ENCODE measurements around the gene ADD3.
A peak's percentile ranks its signal among the peaks of the same experiment; 100 is the strongest.
"Not testable (repeated sequence)": the region's sequence is repeated elsewhere in the genome, so short reads cannot be mapped to it uniquely, and the experiment has no call there.

ADD3 gene

DNA sequence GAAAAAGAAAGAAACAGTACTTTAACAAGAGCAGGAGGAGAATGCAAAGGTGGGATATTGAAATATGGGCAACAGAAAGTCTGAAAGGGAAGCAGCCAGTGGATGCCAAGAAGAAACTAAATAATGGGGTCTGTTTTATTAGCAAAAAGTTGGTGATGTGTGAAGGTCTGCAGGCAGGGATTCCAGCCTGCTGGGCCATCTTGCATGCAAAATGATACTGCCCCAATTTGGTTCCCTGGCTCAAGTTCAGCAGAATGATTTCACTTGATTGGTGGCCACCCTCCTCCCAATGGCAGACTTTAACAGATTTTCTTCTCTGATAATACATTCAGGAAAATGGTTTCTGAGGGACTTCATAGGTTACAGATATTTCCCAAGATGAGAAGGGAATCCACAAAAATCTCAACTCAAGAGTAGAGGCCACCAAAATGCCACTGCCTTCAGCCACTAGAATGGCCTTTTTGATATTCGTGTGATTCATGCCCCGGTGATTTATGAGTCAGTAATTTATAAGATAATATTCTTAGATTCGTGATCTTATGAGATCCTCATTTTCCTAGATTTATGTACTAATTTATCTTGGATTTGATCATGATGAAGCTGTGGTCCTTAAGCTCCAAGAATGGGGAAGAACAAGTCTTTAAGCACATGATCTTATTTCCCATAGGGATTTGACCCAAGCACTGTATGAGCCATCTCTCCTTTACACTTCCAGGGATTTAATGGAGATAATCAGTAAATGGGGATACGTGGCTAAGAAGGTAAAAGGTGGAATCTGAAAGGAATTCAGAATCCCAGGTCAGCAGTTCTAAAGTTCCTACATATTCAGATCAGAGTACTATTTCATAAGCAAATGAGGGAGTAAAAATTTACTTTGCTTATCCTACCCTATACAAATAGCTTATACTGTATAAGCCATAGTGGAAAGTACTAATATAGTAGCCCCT, 32.3 kb upstream of the ADD3 start:
- DNase-seq (ENCODE audit: low read depth) = no peak

DNA sequence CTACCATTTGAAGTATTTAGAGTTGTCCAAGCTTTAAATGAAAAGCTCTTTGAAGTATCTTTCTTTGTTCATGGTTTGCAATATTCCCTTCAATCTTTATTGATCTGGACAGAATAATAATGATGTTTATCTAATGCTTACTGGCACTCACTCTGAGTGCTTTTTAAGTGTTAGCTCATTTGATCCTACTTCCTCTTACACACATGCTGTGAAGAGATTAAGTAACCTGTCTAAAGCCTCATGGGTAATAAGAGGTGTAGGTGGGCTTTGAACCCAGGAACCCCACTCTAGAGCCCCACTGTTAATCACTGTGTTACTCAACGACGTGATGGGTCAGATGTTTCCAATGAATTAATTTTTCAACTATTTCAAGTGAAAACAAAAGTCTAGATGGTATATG, 31.1 kb upstream of the ADD3 start:
- DNase-seq (ENCODE audit: low read depth) = no peak

DNA sequence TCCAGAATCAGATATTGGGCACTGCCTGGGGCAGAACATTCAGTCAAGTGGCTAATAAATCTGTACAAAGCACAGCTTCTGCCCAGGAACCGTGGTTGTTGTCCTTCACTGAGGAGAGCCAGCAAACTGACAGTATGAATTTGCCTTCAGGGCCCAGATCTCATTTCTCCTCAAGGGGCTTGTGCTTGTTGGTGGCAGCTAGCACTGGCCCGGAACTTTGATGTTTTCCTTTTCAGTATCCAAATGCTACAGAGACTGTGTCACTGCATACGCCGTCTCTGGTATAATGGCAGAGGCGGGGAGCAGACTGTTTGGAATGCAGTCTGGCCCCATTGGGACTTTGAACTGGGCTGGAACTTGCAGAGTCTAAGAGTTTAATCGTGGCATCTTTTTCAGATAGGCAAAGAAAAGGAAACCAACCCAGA, 30.4 kb upstream of the ADD3 start:
- no peak for DNase-seq (ENCODE audit: low read depth)

DNA sequence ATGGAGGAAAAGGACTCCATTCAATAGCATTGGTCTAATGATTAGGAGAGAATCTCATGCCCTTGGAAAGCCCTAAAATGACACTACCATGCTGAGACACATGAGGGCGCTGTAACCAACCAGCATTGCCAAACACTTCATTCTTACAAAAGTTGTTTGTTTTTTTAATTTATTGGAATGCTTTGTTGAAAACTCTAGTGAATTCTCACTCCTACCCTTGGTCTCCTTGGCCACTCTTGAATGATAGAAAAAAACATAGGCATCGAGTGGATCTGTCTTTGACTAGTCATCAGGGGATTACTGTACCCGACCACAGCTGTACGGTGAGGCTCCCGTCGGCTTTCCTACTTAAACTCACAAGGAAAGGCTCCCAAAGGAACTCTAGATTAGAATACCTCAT, 29.3 kb upstream of the ADD3 start:
- peak; percentile 38 for DNase-seq (ENCODE audit: low read depth)

DNA sequence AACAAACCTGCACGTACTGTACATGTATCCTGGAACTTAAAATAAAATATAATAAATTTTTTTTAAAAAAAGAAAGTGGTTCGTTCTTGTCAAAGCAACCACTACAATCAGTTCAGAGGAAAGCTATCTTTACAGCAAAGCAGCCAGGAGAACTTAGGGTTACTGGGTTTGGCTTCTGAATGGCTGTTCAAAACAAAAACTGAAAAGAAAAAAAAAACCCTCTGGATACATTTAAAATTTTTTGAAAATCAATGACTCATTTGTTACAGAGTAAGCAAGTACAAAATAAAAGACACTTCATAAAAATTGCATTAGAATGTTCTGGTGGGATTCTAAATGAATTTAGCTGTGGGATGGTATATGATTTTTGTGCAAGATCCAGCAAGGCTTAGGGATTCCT, 28.6 kb upstream of the ADD3 start:
- no peak for DNase-seq (ENCODE audit: low read depth)

DNA sequence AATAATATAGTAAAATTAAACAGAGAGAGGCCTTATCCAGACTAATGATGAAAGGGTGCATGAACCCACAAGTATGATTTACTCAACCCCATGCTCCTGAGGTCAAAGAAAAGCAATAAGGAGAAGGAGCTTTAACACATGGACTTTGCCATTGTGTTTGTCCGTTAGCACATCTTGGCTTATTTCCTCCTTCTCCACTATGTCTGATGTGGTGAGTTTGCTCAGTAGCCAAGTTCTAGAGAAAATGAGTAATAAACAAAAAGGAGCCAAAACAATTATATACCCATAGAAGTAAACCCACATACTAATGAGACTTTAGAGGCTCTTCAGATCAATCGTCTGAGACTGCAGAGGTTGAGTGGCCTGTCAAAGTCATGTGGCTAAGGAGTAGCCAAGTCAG, 26.1 kb upstream of the ADD3 start:
- no peak for DNase-seq (ENCODE audit: low read depth)

DNA sequence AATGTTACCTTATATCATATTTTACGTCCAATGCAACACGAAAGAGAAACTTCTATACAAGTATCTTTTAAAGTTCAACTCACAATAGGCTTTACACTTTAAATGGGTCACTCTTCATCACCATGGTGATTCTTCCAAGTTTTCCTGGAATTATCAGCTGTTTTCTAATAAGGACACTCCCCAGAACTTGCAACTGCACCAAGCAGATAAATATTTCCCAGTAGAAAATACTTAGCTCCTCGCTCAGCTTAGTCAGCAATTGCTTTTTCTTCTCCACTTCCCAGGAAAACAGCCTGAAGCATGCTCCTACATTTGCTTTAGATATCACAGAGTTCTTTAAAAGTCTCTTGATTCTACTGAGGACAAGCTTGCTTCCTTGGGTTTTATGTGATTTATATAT, 25.7 kb upstream of the ADD3 start:
- DNase-seq (ENCODE audit: low read depth) = no peak

DNA sequence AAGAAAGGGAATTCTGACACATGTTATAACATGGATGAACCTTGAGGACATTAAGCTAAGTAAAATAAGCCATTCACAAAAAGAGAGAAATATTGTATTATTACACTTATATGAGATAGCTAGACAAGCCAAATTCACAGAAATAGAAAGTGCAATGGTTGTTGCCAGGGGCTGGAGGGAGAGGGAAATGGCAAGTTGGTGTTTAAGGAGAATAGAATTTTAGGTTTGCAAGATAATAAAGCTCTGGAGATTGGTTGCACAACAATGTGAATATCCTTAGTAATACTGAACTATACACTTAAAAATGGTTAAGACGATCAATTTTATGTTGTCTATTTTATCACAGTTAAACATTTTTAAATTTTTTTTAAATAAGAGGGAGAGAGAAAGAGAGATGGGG, 25.0 kb upstream of the ADD3 start:
- no peak for DNase-seq (ENCODE audit: low read depth)

DNA sequence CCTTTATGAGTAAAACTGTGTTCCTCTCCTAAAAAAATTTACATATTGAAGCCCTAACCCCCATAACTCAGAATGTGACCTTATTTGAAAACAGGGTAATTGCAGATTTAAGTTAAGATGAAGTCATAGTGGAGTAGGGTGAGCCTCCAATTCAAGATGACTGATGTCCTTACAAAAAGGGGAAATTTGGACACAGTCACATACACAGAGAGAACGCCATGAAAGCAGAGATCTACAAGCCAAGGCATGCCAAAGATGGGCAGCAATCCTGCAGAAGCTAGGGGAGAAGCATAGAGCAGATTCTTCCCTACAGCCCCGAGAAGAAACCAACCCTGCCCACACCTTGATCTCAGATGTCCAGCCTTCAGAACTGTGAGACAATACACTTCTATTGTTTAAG, 23.8 kb upstream of the ADD3 start:
- no peak for DNase-seq (ENCODE audit: low read depth)

DNA sequence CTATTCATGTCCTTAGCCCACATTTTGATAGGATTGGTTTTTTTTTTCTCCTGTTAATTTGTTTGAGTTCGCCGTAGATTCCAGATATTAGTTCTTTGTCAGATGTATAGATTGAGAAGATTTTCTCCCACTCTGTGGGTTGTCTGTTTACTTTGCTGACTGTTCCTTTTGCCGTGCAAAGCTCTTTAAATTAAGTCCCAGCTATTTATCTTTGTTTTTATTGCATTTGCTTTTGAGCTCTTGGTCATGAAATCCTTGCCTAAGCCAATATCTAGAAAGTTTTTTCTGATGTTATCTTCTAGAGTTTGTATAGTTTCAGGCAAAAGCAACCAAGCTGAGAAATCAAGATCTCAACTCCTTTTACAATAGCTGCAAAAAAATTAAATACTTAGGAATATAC, 22.0 kb upstream of the ADD3 start:
- DNase-seq (ENCODE audit: low read depth) = not testable (repeated sequence)

DNA sequence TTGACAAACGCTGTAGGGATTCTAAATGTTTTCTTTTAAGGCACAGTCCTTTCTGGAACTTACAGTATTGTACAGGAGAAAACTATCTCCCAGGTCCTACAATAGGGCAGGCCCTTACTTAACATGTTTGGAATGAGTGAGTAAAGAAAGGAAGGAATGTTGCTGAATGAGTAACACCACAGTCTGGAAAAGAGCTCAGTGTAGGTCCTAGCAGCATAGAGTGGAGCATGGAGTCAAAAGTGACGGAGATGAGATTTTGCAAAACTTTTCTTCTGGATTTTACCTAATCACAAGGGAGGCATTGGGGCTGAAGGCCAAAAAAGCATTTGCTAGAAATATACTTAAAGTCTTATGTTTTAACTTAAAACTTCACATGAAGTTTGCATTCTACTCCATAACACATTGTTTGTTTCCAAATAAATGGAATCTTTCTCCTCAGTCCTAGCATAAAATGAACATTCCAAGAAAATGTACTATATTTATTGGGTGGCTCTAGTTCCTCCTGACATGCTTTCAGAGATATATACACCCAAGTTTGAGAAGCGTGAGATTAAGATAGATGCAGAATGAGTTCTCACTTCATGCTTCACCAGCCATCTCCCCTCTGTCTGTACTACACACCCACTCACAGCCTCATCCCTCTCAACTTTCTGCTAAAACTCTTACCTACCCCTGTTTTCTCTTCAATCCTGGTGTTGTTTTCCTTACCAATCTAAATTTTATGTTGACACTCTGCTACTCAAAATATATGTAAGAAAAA, 20.2 kb upstream of the ADD3 start:
- no peak for DNase-seq (ENCODE audit: low read depth)

DNA sequence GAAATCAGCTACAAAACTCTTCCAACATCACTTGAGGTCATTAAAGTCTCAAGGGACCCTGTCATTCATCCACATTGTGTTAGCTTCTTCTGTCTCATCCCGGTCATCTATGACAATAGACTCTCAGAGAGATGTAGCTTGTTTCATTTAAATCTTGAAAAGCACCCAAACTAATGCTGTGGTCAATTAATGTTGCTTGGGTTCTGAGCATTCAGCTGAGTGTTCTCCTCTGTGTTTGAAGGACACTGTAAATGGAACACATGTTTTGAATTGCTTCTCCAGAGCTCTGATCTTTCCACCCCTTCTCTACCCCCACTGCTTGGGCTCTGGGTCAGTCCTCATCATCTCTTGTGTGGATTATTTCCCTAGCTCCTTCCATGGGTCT, 19.6 kb upstream of the ADD3 start:
- no peak for DNase-seq (ENCODE audit: low read depth)

DNA sequence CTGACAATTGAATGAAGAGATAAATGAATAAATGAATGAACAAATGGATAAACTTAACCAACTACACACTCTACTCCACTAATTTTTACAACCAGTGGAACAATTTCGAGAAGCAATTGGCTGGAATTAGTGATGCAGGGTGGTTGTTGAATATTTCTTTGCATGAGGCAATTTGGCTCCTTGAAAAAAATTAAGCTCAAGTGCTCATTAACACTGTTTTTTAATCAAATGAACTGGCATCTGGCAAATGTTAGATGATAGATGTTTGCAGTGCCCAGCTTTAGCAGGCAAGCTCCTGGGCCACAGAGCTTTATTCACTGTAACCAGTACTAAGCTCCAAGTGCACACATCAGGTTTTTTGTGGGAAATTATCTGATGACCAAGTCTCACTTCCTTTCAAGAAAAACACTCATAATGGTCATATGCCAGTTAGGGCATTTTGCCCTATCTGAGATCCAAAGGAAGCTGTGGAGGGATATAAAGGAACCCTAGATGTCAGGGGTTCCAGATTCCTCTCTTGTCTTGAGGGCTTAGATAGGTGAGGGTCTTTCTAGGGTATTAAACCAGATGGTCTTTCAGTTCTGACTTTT, 16.4 kb upstream of the ADD3 start:
- no peak for DNase-seq (ENCODE audit: low read depth)

DNA sequence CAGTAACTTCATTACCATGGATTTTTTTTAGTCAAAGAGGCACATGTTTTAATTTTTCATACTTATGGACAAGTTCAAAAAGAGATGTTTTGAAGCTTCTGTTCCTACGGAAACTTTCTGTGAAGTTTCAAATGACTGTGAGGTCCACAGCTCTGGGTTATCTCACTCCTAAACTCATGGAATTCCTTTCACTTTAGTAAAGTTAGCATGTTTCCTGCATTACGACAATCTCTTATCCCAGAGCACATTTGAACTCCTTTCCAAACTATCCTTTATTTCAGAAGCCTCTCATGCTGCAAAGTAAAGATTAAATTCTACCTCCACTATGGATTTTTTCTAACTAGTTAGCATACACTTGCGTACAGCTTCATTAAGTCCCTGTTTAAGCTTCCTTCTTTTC, 15.3 kb upstream of the ADD3 start:
- DNase-seq (ENCODE audit: low read depth) = no peak

DNA sequence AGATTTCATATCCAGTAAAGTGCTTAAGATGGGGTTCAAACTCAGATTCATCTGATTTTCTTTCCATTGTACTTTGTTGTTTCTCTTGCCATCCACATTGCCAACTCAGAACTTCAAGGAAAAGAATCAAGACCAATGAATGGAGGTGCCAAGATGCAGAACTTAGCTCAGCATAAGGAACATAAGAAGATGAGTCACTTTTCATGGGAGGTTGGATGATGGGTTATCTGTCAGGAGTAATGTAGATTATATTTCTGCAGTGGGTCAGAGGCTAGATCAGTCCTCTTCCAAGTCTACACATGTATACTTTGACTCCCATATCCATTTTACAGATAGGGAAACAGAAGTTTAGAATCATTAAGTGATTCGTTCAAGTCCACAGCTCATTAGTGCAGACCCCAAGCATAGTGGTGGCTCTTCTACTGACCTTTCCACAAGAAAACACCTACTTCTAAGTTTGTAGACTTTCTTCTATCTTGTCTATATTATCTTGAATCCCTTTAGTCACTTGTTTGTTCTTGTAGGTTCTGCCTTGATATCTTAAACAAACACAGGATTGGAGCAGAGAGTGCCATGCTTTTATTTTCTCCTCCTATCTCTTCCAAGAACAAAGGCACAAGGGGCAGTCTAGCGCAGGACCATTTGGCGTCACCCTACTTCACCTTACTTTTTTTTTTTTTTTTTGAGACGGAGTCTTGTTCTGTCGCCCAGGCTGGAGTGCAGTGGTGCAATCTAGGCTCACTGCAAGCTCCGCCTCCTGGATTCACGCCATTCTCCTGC, 14.0 kb upstream of the ADD3 start:
- no peak for DNase-seq (ENCODE audit: low read depth)

DNA sequence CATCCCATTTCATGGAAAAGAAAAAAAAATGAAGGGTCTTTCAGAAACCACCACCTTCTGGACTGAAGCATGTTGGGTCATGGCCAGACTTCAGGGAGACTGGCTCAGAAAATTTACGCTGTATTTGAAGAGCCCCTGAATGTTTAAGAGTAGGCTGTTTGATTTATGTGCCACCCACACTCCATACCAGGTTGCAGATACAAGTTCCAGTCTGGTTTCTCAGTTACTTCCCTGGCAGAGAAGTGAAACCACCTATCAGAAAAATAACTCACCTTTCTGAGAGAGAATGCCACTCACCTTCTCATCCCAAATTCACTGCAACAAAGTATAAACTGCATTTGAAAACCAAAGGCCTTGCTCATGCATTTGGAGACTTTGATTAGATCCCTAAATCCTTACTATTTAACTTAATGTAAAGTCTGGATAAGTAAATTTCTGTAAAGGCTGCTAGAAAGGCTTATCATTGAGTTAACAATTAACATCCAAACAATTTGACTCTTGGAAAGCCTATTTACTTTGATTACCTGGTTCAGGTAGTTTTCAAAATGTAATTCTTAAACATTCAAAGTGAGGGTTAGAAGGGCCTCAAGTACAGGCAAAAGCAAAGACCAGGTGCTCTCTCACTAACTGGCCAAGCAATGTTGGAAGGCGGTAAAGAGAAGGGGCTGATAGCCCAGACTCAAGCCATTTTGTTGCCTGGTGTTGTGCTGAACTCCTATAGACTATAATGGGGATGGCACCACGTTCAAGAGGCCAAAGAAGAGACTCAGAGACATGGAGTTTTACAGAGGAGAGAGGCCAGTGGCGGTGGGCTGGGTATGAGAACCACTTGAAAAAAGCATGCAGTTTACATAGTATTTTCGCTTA, 12.8 kb upstream of the ADD3 start:
- no peak for DNase-seq (ENCODE audit: low read depth)

DNA sequence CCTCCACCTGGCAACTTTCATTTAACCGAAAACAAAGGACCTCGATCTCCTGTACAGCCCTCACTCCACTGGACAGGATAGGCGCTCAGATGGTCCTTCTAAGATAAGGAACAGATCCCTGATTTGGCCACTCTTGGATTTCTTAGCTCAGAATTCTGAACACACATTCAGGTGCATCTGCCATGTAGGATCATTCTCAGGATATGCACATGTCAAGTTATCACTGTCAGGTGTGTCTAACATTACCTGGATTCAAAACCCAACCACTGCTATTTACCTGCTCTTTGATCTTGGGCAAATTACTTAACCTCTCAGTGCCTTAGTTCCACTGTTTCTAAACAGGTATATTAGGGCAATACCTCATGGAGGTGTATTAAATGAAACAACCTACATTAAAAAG, 12.2 kb upstream of the ADD3 start:
- no peak for DNase-seq (ENCODE audit: low read depth)

DNA sequence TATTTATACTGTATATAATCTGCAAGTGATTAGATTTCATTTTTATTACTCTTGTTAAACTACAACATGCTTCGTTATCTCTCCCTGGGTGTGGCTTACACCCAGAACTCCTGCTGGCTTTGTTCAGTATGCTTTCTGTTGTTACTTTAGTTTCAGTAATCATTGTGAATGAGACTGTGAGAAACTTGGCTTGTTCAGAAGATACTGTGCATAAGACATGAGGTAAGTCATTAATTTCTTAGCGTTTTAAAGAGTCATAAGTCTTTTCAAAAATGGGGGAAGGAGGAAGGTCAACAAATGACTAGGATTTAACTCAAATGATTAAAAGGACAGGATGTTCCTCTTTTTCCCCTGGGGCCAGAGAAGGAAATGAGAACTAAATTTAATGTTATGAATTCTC, 11.6 kb upstream of the ADD3 start:
- no peak for DNase-seq (ENCODE audit: low read depth)

DNA sequence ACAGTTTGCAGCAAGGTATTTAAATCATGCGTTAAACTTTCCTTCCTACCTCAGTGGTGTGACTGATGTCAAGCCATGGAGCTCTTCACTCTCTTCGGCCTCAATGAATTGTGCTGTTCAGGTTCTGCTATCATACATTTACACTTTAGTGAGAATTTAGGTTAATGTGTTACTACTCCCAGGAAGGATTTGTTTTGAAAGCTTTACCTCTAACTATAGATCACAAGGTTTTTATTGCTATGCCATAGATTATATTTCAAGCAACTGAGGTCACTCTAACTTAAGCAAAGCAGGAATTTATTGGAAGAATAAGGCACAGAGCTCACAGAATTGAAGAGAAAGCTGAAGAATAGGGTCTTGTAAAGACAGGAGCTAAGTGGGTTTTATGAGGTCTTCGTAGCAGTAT, 11.0 kb upstream of the ADD3 start:
- DNase-seq (ENCODE audit: low read depth) = no peak

DNA sequence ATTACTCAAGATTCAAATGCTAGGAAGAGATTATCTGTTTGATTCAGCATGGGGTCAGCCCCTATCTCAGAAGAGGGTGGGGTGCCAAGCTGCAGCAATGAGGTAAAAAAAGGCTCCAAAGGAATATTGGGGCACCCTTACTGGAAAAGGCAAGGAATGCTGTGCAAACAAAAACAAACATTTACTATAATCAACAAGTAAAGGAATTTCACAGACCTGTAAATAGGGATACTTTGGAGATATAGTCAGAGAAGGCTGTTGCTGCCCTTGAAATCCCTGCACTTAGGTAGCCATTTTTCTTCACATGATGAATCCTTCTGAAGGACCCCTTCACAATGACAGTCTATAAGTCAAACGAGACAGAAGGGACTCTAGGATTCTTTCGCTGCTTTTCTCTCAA, 10.6 kb upstream of the ADD3 start:
- DNase-seq (ENCODE audit: low read depth) = no peak

DNA sequence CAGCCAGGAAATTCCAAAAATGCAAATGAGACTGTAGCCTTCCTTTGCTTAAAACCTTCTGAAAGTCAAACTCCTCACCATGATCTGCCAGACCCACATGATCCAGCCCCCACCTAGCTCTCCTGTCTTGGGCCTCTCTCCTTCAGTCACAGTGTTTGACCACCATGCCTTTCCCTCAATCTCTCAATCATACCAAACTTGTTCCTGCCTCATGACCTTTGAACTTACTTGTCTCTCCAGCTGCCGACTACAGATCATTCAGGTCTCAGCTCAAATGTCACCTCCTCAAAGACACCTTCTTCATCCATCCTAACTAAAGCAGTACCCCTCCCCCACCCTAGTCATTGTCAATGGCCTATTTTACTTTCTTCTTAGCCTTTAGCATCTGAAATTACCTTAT, 9.3 kb upstream of the ADD3 start:
- no peak for DNase-seq (ENCODE audit: low read depth)
